Sciatic nerve (tissue), 2 donors: ENCODE results near the gene USP15. TPM values are rescaled to one million over a fixed set of nuclear protein-coding genes. Genes with fewer than 3 reads are reported as not detected.
"Not testable (repeated sequence)": the region's sequence is repeated elsewhere in the genome, so short reads cannot be mapped to it uniquely, and the experiment has no call there.

ENCODE experiments used
- ATAC-seq: fragments of 200-7000 bp; cut with Tn5 transposase; one replicate; pipeline ENCODE4 v1.9.1; 2020; ENCODE audit warnings: mild to moderate bottlenecking, moderate library complexity
- DNase-seq: peaks from one replicate; pipeline ENCODE4 v3.0.0-alpha.2; 2020; ENCODE audit warnings: low spot score
- intact Hi-C: fragments of 100-400 bp; cut with DNase I; formaldehyde crosslinking; loops from one replicate; pipeline ENCODE4 v1.14.2; 2022
- total RNA-seq: library from RNA; stranded (reverse); fragmentation: NEBNext Ultra II Directional; extraction: Animal tissue kit (Norgen Biotek cat#: 25700); gene quantifications from one replicate; pipeline ENCODE4 v1.2.1, GENCODE V29; 2021
- donor health status: DM: no; HTN: no; CAD: no.
- donor health status: DM: no; HTN: no; CAD: no.

USP15 gene
- total RNA-seq, 1 donor from 2014 or later = 81.4 TPM

- intact Hi-C loops = no loop called here
- DNase-seq = no peak
Measured at GRCh38 chr12:62346817-62347216, 86.6 kb downstream of the USP15 start.

DNA sequence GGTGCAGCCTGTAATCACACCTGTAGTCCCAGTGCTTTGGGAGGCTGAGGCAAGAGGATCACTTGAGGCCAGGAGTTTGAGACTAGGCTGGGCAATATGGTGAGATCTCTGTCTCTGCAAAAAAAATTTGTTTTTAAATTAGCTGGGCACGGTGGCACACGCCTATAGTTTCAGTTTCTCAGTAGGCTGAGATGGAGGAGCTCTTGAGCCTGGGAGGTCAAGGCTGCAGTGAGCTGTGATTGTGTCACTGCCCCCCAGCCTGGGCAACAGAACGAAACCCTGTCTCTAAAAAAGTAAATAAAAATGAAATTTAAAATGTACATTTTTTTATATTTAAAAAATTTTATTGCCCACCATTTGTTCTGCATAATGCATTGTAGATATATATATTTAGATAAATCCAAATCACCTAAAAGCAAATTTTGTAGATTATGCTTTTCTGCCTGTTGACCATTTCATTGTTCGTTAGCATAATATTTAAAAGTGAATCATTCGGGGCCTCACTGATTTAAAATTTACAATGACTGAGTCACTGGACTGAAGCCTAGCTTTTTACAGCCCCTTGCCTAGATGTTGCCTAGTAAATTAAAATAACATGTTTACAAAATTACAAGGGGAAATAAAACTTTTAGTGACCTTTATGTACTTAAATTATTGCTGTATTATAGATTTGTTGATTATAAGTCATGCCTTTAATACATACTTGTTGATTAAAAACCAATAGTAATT, 87.9 kb downstream of the USP15 start:
- intact Hi-C loops = no loop called here
- ATAC-seq (no peak), DNase-seq (no peak)

More at GRCh38 chr12:62346817-62347216, 86.6 kb downstream of the USP15 start:
- ATAC-seq = no peak

DNA sequence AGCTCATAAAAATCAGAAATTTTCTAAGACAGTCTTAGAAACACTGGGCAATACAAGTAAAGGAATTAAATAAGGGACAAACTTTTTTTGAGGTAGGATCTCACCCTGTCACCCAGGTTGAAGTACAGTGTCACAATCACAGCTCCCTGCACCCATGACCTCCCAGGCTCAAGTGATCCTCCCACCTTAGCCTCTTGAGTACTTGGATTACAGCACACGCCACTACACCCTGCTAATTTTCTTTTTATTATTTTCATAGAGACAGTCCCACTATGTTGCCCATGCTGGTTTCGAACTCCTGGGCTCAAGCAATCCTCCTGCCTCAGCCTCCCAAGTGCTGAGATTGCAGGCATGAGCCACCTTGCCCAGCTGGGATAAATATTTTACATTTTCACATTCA, 90.3 kb downstream of the USP15 start:
- no peak for ATAC-seq

DNA sequence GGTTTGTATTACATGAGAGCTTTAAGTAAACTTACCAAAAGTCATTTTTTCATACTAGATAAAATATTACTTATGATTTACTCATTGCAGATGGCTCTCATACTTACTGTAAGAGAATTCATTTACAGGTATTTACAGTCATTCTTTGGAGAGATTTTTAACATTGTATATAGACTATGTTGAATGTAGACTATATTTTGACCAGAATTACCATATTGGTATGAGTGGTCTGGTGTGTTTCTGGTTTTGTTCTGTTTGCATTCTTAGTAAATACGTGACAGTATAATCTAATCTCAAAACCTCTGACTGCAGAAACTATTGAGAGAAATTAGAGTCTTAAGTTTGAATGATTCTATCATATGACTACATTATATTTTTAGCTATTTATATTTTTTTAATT, 91.1 kb downstream of the USP15 start:
- intact Hi-C loops = no loop called here
- DNase-seq = no peak
- ATAC-seq = no peak

More for the DNA sequence above, 90.3 kb downstream of the USP15 start:
- DNase-seq = no peak
- intact Hi-C loops = no loop called here

DNA sequence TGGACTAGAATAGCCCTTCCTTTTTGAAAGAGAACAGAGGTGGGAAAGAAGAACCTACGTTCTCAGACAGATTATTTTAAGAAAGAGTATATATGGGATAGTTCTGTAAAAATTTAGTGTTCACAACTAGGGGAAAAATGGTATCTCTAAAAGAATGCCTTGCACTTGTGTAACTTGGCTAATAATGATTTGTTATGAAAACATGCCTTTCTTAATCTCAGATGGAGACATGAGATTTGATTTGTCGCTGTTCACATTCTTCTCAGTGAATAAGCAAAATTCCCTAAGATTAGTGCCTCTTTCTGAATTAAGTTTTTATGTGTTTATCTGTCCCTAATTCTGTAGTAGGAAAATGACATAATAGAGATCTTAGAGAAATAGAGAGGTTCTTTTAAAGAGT, 100.8 kb downstream of the USP15 start:
- intact Hi-C loops = no loop called here
- no peak for ATAC-seq

GRCh38 chr12:62363506-62363905, 103.3 kb downstream of the USP15 start:
- intact Hi-C loops = no loop called here
- ATAC-seq (no peak), DNase-seq (no peak)

More for the DNA sequence above, 100.8 kb downstream of the USP15 start:
- no peak for DNase-seq

GRCh38 chr12:62364697-62365096, 104.5 kb downstream of the USP15 start:
- intact Hi-C loops, ATAC-seq, DNase-seq: not testable (repeated sequence)

DNA sequence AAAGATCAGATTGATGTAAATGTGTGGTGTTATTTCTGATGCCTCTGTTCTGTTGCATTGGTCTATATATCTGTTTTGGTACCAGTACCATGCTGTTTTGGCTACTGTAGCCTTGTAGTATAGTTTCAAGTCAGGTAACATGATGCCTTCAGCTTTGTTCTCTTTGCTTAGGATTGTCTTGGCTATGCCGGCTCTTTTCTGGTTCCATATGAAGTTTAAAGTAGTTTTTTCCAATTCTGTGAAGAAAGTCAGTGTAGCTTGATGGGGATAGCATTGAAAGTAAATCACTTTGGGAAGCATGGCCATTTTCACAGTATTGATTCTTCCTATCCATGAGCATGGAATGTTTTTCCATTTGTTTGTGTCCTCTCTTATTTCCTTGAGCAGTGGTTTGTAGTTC, 105.6 kb downstream of the USP15 start:
- DNase-seq, ATAC-seq, intact Hi-C loops: not testable (repeated sequence)

DNA sequence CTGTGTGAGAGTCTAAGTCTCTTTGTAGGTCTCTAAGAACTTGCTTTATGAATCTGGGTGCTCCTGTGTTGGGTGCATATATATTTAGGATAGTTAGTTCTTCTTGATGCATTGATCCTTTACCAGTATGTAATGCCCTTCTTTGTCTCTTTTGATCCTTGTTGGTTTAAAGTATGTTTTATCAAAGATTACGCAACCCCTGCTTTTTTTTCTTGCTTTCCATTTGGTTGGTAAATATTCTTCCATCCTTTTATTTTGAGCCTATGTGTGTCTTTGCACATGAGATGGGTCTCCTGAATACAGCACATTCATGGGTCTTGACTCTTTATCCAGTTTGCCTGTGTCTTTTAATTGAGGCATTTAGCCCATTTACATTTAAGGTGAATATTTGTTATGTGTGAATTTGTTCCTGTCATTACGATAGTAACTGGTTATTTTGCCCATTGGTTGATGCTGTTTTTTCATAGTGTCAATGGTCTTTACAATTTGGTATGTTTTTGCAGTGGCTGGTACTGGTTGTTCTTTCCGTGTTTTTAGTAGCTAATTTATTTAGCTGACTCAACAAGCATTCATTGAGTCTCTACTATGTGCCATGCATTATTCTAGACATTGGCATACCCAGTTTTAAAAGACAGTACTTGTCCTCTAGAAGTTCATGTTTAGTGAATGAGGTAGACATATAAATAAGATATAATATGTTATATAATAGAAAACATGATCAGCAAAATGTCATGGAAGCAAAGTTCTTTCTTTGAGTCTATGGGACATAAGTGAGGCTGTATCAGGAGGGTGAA, 108.4 kb downstream of the USP15 start:
- DNase-seq, ATAC-seq, intact Hi-C loops: not testable (repeated sequence)

- no peak for ATAC-seq
- intact Hi-C loops = no loop called here
- DNase-seq = no peak
Measured at GRCh38 chr12:62370189-62370588, 110.0 kb downstream of the USP15 start.

DNA sequence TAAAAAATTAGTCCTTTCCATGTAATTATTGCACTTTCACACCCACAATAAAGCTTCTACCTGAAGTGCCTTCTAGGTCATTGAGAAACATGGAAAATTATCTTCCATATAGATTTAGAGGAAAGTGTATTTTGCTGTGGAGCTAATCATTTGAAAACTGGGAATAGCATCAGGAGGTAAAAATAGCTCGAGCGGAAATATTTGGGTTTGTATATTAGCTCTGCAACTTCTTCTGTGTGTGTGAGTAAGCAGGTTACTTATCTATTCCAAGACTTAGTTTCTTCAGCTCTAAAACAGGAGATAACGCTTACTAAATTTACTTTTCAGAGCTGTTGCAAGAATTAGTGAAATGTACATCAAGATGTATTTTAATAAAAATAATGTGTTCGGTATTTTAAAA, 111.5 kb downstream of the USP15 start:
- ATAC-seq (no peak), DNase-seq (no peak)
- intact Hi-C loops = no loop called here

- intact Hi-C loops = no loop called here
Measured at GRCh38 chr12:62372134-62372533, 111.9 kb downstream of the USP15 start.

DNA sequence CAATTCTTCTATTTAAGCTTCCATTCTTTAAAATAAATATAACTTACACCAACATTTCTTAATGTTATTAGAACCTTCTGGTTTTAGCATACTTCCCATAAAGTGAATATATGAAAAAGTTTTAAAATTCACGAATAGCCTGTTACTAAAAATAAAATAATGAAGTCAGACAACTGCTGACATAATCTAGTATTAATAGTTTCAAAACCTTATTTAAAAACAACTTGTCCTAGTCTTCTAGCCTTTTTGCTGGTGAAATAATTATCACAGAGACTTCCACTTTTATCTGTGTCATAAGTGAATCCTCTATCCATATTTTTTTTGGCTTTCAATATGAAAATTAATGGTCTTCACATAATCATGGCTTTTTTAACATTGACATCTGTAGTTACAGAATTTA, 112.6 kb downstream of the USP15 start:
- ATAC-seq (no peak), DNase-seq (no peak)
- intact Hi-C loops = no loop called here

More at GRCh38 chr12:62372134-62372533, 111.9 kb downstream of the USP15 start:
- ATAC-seq (no peak), DNase-seq (no peak)

DNA sequence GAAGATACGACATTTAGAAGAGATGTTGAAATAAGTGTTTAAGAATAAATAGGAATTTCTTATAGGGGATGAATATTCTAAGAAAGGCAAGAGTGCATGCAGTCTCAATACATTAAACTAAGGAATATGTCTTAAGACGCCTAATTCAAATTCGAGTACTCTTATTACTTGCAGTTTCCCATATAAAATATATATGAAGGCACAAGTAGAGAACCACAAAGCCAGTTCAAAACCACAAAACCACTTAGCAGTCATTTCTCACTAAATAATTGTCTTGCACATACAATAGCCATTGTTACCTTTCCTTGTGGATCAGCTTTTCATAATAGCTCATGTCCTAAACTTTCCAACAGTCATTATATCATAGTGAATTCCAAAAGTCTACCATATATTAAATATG, 115.4 kb downstream of the USP15 start:
- intact Hi-C loops = no loop called here
- no peak for DNase-seq
- ATAC-seq = no peak

- intact Hi-C loops = no loop called here
- ATAC-seq = no peak
- no peak for DNase-seq
Measured at GRCh38 chr12:62379026-62379722, 119.0 kb downstream of the USP15 start.

GRCh38 chr12:62379723-62380045, 119.5 kb downstream of the USP15 start:
- no peak for ATAC-seq
- no peak for DNase-seq
- intact Hi-C loops = no loop called here

GRCh38 chr12:62382526-62382925, 122.3 kb downstream of the USP15 start:
- DNase-seq (no peak), ATAC-seq (no peak)
- intact Hi-C loops = no loop called here

- intact Hi-C loops = no loop called here
- ATAC-seq (no peak), DNase-seq (no peak)
Measured at GRCh38 chr12:62396750-62397149, 136.5 kb downstream of the USP15 start.

DNA sequence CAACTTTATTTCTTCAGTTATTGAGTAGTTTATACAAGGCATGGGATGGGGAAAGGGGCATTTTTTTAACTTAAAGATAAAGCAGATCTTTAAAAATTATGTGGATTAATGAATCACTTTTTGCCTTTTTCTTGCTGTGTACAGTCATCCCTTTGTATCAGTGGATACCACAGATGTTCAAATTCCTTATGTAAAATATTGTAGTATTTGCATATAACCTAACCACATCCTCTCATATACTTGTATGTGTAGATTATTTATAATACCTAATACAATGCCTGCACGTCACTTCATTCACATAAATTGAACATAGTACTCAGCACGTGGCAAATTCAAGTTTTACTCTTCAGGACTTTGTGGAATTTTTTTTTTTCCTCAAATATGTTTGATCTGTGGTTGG, 139.9 kb downstream of the USP15 start:
- DNase-seq (no peak), ATAC-seq (no peak)
- intact Hi-C loops = no loop called here

DNA sequence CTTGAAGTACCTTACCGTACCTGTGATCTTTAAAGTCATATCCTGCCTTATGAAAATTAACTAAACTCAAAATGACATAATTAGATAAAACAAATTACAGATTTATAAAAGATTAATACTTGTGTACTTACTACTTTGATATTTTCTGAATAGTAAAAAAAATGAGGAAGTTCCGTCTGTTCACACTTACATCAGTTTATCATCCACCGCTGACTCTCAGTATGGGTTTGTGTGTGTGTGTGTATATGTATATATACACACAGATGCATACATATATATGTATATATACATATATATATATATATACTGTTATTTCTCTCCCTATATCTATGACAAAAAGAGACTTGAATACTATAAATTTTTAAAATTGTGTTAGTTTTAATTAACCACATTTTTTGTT, 141.4 kb downstream of the USP15 start:
- intact Hi-C loops = no loop called here
- ATAC-seq = no peak
- no peak for DNase-seq
